Stimulated activated memory B cell treated with anti-CD40 and anti-IgM and Interleukin-4, amounts not matched to agents 10 μg/mL and 1 μg/mL and 100 μg/mL, for 72 hours (primary cell): ENCODE data around the gene TRIP13.
"Not testable (repeated sequence)": the region's sequence is repeated elsewhere in the genome, so short reads cannot be mapped to it uniquely, and the experiment has no call there.

Experiments
- ATAC-seq: fragments of 150-1000 bp; cut with Tn5 transposase; 2 replicates; pipeline ENCODE4 v1.10.0; 2021
- H3K27ac Mint-ChIP-seq: one replicate; pipeline ENCODE4 v1.8.0; 2022; ENCODE audit warnings: mild to moderate bottlenecking, mixed read lengths
- H3K27me3 Mint-ChIP-seq: one replicate; pipeline ENCODE4 v1.8.0; 2022; ENCODE audit warnings: mixed read lengths
- H3K36me3 Mint-ChIP-seq: one replicate; pipeline ENCODE4 v1.8.0; 2022; ENCODE audit warnings: mixed read lengths
- H3K4me1 Mint-ChIP-seq: one replicate; pipeline ENCODE4 v1.8.0; 2022; ENCODE audit warnings: mixed read lengths
- H3K4me3 Mint-ChIP-seq: one replicate; pipeline ENCODE4 v1.8.0; 2022; ENCODE audit warnings: mild to moderate bottlenecking, moderate library complexity, mixed read lengths
- H3K9me3 Mint-ChIP-seq: one replicate; pipeline ENCODE4 v1.8.0; 2022; ENCODE audit warnings: mixed read lengths

The TRIP13 gene

GRCh38 chr5:892394-893136 is at the start of gene TRIP13, which contains the start of gene BRD9:
Gene TRIP13, plus strand, starts transcription at chr5:892884. Its CDS starts 115 bp downstream, at chr5:892999.
Gene BRD9, minus strand, starts transcription at chr5:892801. Its CDS starts 144 bp downstream, at chr5:892657.
- ATAC-seq: peak; percentile 98
- H3K4me1 Mint-ChIP-seq: peaks cover 14% of the 10 kb centered on the region
- H3K4me3 Mint-ChIP-seq: peak within 1 kb of the TSS; percentile 83
- peak within 1 kb of the TSS; percentile 78 for H3K27ac Mint-ChIP-seq
- H3K9me3 Mint-ChIP-seq: no peaks in the 10 kb centered on the region
- no peaks in the 10 kb centered on the region for H3K27me3 Mint-ChIP-seq
- H3K36me3 Mint-ChIP-seq: peaks cover 42% of the 10 kb centered on the region

- H3K36me3 Mint-ChIP-seq, H3K27ac Mint-ChIP-seq, H3K9me3 Mint-ChIP-seq, H3K4me1 Mint-ChIP-seq, H3K4me3 Mint-ChIP-seq: not testable (repeated sequence)
- peak; percentile 1 for ATAC-seq
- H3K27me3 Mint-ChIP-seq: peaks cover 35% of the 10 kb centered on the region
Measured at GRCh38 chr5:843371-843770, 49.3 kb upstream of the TRIP13 start.

- H3K36me3 Mint-ChIP-seq, H3K27ac Mint-ChIP-seq, H3K4me1 Mint-ChIP-seq, H3K4me3 Mint-ChIP-seq, H3K9me3 Mint-ChIP-seq: not testable (repeated sequence)
- H3K27me3 Mint-ChIP-seq: peaks cover 35% of the 10 kb centered on the region
- ATAC-seq: peak; percentile 31
Measured at GRCh38 chr5:843926-844325, 48.8 kb upstream of the TRIP13 start.

- not testable (repeated sequence) for H3K9me3 Mint-ChIP-seq, H3K4me1 Mint-ChIP-seq, H3K36me3 Mint-ChIP-seq, H3K27ac Mint-ChIP-seq, H3K4me3 Mint-ChIP-seq, ATAC-seq
- peaks cover 35% of the 10 kb centered on the region for H3K27me3 Mint-ChIP-seq
Measured at GRCh38 chr5:844426-844825, 48.3 kb upstream of the TRIP13 start.

GRCh38 chr5:845031-845675 is 47.5 kb upstream of the TRIP13 start:
- not testable (repeated sequence) for H3K4me3 Mint-ChIP-seq, H3K4me1 Mint-ChIP-seq, H3K27ac Mint-ChIP-seq, H3K9me3 Mint-ChIP-seq, H3K36me3 Mint-ChIP-seq
- ATAC-seq: peak; percentile 3
- peaks cover 35% of the 10 kb centered on the region for H3K27me3 Mint-ChIP-seq

- ATAC-seq: peak; percentile 1
- not testable (repeated sequence) for H3K27ac Mint-ChIP-seq, H3K4me1 Mint-ChIP-seq, H3K36me3 Mint-ChIP-seq, H3K4me3 Mint-ChIP-seq, H3K9me3 Mint-ChIP-seq
- H3K27me3 Mint-ChIP-seq: peaks cover 35% of the 10 kb centered on the region
Measured at GRCh38 chr5:845676-846601, 46.7 kb upstream of the TRIP13 start.

- ATAC-seq, H3K9me3 Mint-ChIP-seq, H3K36me3 Mint-ChIP-seq, H3K4me1 Mint-ChIP-seq, H3K27ac Mint-ChIP-seq, H3K4me3 Mint-ChIP-seq: not testable (repeated sequence)
- H3K27me3 Mint-ChIP-seq: peaks cover 29% of the 10 kb centered on the region
Measured at GRCh38 chr5:846602-847091, 46.0 kb upstream of the TRIP13 start.

GRCh38 chr5:847212-847611 is 45.5 kb upstream of the TRIP13 start:
- H3K27ac Mint-ChIP-seq, ATAC-seq, H3K4me1 Mint-ChIP-seq, H3K9me3 Mint-ChIP-seq, H3K4me3 Mint-ChIP-seq, H3K36me3 Mint-ChIP-seq: not testable (repeated sequence)
- peaks cover 29% of the 10 kb centered on the region for H3K27me3 Mint-ChIP-seq

- ATAC-seq, H3K4me1 Mint-ChIP-seq, H3K36me3 Mint-ChIP-seq, H3K9me3 Mint-ChIP-seq, H3K4me3 Mint-ChIP-seq, H3K27ac Mint-ChIP-seq: not testable (repeated sequence)
- H3K27me3 Mint-ChIP-seq: peaks cover 29% of the 10 kb centered on the region
Measured at GRCh38 chr5:847736-848135, 44.9 kb upstream of the TRIP13 start.

- peaks cover 9% of the 10 kb centered on the region for H3K4me1 Mint-ChIP-seq
- no peak overlapping the region for H3K4me3 Mint-ChIP-seq
- H3K36me3 Mint-ChIP-seq: no peaks in the 10 kb centered on the region
- ATAC-seq: no peak
- H3K27ac Mint-ChIP-seq: no peak overlapping the region
- peaks cover 4% of the 10 kb centered on the region for H3K9me3 Mint-ChIP-seq
- H3K27me3 Mint-ChIP-seq: peaks cover 24% of the 10 kb centered on the region
Measured at GRCh38 chr5:848671-849111, 44.0 kb upstream of the TRIP13 start.

GRCh38 chr5:849651-850301 is 42.9 kb upstream of the TRIP13 start:
- peaks cover 19% of the 10 kb centered on the region for H3K27me3 Mint-ChIP-seq
- H3K9me3 Mint-ChIP-seq: peaks cover 4% of the 10 kb centered on the region
- ATAC-seq: no peak
- peaks cover 9% of the 10 kb centered on the region for H3K4me1 Mint-ChIP-seq
- no peak overlapping the region for H3K4me3 Mint-ChIP-seq
- no peak overlapping the region for H3K27ac Mint-ChIP-seq
- no peaks in the 10 kb centered on the region for H3K36me3 Mint-ChIP-seq

GRCh38 chr5:850511-851006 is 42.1 kb upstream of the TRIP13 start, which contains the start of gene ZDHHC11:
Gene ZDHHC11, minus strand, starts transcription at chr5:850986. Its CDS starts 384 bp downstream, at chr5:850602.
- H3K36me3 Mint-ChIP-seq: no peaks in the 10 kb centered on the region
- no peak within 1 kb of the TSS for H3K27ac Mint-ChIP-seq
- ATAC-seq: no peak
- H3K27me3 Mint-ChIP-seq: peaks cover 12% of the 10 kb centered on the region
- H3K4me1 Mint-ChIP-seq: peaks cover 9% of the 10 kb centered on the region
- H3K4me3 Mint-ChIP-seq: no peak within 1 kb of the TSS
- H3K9me3 Mint-ChIP-seq: peaks cover 4% of the 10 kb centered on the region

- peaks cover 9% of the 10 kb centered on the region for H3K4me1 Mint-ChIP-seq
- ATAC-seq: no peak
- no peak overlapping the region for H3K4me3 Mint-ChIP-seq
- no peak overlapping the region for H3K27ac Mint-ChIP-seq
- peaks cover 12% of the 10 kb centered on the region for H3K27me3 Mint-ChIP-seq
- H3K9me3 Mint-ChIP-seq: peaks cover 4% of the 10 kb centered on the region
- H3K36me3 Mint-ChIP-seq: no peaks in the 10 kb centered on the region
Measured at GRCh38 chr5:851076-851475, 41.6 kb upstream of the TRIP13 start.

- Mint-ChIP-seq H3K4me3 (no peak overlapping the region), H3K4me1 (peaks cover 6% of the 10 kb centered on the region), H3K27ac (no peak overlapping the region), H3K27me3 (peaks cover 12% of the 10 kb centered on the region), H3K36me3 (no peaks in the 10 kb centered on the region), H3K9me3 (peaks cover 4% of the 10 kb centered on the region)
- ATAC-seq: no peak
Measured at GRCh38 chr5:851553-851952, 41.1 kb upstream of the TRIP13 start.
